ENCODE measurements around the gene STUB1.

DNA sequence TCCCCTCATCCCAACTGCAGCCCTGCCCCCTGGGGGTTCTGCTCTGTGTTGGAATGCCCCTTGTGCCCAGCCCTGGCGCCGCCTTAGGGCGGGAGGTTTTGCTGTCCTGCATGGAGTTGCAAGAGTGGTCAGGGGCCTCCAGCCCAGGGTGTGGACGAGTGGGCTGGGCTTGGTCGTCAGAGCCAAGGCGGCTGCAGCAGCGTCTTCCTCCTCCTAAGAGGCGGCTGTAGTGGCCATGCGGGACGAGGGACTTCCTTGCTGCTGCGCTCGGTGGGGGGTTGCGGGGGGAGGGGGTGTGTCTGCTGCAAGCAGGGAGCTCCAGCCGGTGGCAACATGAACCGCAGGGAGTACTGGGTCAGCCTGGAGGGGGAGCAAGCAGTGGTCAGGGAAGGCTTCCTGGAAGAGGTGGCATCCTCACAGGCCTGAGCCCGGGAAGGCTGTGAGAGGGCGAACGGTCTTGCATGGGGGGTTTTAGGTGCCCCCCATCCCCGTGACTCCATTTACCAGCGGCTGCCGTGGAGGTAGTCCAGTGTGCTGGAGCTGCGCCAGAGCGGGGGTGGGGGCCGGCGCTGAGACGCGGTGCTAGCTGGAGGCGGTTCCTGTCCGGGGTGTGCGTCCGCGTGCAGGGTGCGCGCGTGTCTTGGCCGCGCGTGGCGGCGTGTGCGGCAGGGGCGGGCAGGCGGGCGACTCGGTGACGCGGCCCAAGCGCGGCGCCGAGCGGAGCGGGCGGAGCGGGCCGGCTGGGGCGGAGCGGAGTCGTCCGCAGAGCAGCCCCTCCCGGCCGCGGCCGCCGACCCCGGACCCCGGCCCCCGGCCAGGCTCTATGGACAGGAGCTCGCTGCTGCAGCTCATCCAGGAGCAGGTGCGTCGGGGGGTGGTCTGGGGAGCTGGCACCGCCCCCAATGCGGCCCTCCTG, 5.0 kb upstream of the STUB1 start, which contains the start of gene RHBDL1:
- TF ChIP-seq, protein P1, sequence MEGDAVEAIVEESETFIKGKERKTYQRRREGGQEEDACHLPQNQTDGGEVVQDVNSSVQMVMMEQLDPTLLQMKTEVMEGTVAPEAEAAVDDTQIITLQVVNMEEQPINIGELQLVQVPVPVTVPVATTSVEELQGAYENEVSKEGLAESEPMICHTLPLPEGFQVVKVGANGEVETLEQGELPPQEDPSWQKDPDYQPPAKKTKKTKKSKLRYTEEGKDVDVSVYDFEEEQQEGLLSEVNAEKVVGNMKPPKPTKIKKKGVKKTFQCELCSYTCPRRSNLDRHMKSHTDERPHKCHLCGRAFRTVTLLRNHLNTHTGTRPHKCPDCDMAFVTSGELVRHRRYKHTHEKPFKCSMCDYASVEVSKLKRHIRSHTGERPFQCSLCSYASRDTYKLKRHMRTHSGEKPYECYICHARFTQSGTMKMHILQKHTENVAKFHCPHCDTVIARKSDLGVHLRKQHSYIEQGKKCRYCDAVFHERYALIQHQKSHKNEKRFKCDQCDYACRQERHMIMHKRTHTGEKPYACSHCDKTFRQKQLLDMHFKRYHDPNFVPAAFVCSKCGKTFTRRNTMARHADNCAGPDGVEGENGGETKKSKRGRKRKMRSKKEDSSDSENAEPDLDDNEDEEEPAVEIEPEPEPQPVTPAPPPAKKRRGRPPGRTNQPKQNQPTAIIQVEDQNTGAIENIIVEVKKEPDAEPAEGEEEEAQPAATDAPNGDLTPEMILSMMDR (IDR thresholded peaks at IDR 0.05 in 2 of 3, conservative IDR thresholded peaks at IDR 0.05 in 1 of 3; ENCODE audit: borderline replicate concordance in 1 of 3, insufficient read depth in 1 of 3, low read depth in 2 of 3, low read length in 2 of 3) = no peak
- TF ChIP-seq JUND (IDR thresholded peaks at IDR 0.05) (no peak), EZH2phosphoT487 (IDR thresholded peaks at IDR 0.05; ENCODE audit: borderline replicate concordance) (no peak), EZH2 (IDR thresholded peaks at IDR 0.05) (no peak), TCF7L2 (IDR thresholded peaks at IDR 0.05; ENCODE audit: borderline replicate concordance, extremely low read depth, insufficient read depth, insufficient read length) (no peak), POLR2A (IDR thresholded peaks at IDR 0.05; ENCODE audit: borderline replicate concordance, extremely low read depth, insufficient read depth, insufficient read length) (no peak), ZBTB33 (IDR thresholded peaks at IDR 0.05; ENCODE audit: extremely low read depth, insufficient replicate concordance, low read length) (no peak), ATF3 (IDR thresholded peaks at IDR 0.05) (no peak), SP1 (IDR thresholded peaks at IDR 0.05; ENCODE audit: low read depth) (no peak), ZNF274 (IDR thresholded peaks at IDR 0.05; ENCODE audit: low read depth, low read length) (no peak), POLR2AphosphoS5 (IDR thresholded peaks at IDR 0.05; ENCODE audit: low read depth, low read length) (no peak), RAD21 (IDR thresholded peaks at IDR 0.05; ENCODE audit: low read depth) (no peak)
- TF ChIP-seq, protein P2, sequence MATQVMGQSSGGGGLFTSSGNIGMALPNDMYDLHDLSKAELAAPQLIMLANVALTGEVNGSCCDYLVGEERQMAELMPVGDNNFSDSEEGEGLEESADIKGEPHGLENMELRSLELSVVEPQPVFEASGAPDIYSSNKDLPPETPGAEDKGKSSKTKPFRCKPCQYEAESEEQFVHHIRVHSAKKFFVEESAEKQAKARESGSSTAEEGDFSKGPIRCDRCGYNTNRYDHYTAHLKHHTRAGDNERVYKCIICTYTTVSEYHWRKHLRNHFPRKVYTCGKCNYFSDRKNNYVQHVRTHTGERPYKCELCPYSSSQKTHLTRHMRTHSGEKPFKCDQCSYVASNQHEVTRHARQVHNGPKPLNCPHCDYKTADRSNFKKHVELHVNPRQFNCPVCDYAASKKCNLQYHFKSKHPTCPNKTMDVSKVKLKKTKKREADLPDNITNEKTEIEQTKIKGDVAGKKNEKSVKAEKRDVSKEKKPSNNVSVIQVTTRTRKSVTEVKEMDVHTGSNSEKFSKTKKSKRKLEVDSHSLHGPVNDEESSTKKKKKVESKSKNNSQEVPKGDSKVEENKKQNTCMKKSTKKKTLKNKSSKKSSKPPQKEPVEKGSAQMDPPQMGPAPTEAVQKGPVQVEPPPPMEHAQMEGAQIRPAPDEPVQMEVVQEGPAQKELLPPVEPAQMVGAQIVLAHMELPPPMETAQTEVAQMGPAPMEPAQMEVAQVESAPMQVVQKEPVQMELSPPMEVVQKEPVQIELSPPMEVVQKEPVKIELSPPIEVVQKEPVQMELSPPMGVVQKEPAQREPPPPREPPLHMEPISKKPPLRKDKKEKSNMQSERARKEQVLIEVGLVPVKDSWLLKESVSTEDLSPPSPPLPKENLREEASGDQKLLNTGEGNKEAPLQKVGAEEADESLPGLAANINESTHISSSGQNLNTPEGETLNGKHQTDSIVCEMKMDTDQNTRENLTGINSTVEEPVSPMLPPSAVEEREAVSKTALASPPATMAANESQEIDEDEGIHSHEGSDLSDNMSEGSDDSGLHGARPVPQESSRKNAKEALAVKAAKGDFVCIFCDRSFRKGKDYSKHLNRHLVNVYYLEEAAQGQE (IDR thresholded peaks at IDR 0.05; ENCODE audit: low read depth) = no peak
- TF ChIP-seq, protein P3, sequence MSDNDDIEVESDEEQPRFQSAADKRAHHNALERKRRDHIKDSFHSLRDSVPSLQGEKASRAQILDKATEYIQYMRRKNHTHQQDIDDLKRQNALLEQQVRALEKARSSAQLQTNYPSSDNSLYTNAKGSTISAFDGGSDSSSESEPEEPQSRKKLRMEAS (IDR thresholded peaks at IDR 0.05) = no peak
